CD1c-positive myeloid dendritic cell (primary cell): ENCODE data around the gene WAC.

Experiments used
- DNase-seq: peaks from one replicate; pipeline ENCODE4 v3.0.0-alpha.2; 2016; ENCODE audit errors: extremely low spot score

The WAC gene

DNA sequence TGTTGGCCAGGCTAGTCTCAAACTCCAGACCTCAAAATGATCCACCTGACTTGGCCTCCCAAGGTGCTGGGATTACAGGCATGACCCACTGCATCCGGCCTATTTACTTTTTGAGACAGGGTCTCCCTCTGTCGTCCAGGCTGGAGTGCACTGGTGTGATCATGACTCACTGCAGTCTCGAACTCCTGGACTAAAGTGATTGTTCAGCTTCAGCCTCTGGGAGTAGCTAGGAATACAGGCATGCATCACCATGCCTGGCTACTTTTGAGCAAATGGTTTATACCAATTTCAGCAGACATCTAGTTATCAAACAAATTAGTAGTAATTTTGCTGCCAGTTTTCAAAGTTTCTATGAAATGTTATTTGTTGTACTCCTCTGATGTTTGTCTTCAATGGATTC is 2.2 kb upstream of the WAC start:
- DNase-seq = no peak

DNA sequence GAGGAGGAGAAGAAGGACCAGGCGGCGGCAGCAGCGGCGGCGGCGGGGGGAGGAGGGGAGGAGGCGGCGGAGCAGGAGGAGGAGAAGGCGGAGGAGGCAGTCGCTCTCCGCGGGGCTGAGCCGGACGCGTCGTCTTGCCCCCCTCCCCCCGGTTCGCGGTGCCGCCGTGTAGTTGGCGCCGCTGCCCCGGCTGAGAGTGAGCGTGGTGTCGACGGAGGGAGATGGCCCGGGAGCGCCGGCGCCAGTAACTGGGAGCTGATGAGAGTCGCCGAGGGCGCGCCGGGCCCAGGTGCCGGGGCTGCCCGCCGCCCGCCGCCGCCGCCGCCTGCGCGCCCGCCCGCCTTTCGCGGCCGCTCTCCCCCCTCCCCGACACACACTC is 257 bp downstream of the WAC start:
- DNase-seq = no peak

- peak; percentile 76 for DNase-seq
Observed at GRCh38 chr10:28533571-28534304, 820 bp downstream of the WAC start.

DNA sequence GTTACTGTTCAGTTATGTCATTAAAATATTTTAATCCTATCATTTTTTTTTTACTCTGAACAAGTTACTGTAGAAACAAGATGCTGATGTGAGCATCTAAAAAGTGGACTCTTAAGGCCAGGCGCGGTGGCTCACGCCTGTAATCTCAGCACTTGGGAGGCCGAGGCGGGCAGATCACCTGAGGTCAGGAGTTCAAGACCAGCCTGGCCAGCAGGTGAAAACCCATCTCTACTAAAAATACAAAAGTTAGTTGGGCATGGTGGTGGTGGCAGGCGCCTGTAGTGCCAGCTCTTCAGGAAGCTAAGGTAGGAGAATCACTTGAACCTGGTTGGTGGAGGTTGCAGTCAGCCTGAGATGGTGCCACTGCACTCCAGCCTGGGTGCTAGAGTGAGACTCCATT is 2.9 kb downstream of the WAC start:
- DNase-seq = no peak

DNA sequence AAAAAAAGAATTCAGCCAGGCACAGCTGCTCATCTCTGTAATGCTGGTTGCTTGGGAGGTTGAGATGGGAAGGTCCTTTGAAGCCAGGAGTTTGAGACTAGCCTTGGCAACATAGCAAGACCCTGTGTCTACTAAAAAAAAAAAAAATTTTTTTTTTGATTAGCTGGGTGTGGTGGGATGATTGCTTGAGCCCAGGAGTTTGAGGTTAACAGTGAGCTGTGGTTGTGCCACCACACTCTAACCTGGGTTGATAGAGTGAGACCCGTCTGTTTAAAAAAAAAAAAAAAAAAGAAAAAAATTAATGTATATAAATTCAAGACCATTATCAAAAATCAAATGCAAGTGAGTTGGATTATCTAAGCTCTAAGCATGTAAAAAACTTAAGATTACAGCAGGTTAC is 5.7 kb downstream of the WAC start:
- no peak for DNase-seq

GRCh38 chr10:28540145-28540544 is 7.2 kb downstream of the WAC start:
- DNase-seq = no peak

DNA sequence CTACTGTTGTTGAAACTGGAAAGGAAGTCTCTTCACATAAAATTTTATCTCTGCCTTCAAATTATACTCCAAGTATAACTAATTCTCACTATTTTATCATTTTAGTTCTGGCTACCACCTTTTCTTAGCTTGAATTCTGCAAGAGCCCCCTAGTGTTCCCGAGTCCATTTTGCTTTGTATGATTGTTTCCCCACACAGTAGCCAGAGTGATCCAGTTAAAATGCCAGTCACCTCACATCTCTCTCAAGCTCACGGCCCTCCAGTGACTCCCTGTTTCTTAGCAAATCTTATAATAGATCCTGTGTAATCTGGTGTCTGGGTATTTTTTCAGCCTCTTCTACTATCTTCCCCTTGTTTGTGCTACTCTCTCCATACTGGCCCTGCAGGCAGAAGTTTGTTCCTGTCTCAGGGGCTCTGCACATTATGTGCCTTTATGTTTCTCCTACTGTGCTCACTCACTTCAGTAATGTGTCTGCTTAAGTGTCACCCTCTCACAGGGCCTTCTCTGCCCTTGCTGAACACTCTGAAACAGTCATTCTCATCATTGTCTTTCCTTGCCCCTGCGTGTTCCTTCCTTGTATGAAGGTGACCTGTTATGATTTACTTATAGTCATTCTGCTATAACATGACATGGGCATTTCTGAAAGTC is 8.9 kb downstream of the WAC start:
- DNase-seq = no peak

DNA sequence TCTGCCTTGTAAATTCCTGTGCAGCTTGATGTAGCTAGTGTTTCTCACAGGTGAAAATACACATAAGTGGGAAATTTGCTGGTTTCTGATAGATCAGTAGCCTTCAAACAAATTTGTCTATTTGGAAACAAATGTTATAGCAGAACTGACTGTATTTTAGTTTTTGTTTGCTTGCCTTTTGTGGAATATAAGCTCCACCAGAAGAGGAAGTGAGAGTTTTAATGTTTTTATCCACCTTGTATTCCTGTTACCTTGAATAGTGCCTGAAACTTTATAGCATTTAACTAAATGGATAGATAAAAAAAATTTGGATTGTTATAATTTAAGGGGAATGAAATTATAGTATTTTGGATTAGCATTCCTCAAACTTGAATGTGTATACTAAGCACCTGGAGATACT is 9.8 kb downstream of the WAC start:
- no peak for DNase-seq

DNA sequence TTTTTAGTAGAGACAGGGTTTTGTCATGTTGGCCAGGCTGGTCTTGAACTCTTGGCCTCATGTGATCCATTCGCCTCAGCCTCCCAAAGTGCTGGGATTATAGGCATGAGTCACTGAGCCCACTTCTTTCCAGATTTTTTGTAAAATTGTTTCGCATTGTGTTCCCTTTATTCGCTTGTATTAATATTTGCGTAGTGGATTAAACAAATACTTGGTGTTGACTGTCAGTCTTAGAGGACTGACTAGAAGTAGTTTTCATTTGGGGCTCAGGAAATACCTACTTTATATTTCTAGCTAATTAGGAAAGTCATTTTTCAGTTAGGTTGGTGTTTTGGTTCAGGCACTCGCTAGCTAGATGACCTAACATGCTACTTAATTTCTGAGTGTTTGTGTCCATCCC is 11.1 kb downstream of the WAC start:
- DNase-seq = no peak

DNA sequence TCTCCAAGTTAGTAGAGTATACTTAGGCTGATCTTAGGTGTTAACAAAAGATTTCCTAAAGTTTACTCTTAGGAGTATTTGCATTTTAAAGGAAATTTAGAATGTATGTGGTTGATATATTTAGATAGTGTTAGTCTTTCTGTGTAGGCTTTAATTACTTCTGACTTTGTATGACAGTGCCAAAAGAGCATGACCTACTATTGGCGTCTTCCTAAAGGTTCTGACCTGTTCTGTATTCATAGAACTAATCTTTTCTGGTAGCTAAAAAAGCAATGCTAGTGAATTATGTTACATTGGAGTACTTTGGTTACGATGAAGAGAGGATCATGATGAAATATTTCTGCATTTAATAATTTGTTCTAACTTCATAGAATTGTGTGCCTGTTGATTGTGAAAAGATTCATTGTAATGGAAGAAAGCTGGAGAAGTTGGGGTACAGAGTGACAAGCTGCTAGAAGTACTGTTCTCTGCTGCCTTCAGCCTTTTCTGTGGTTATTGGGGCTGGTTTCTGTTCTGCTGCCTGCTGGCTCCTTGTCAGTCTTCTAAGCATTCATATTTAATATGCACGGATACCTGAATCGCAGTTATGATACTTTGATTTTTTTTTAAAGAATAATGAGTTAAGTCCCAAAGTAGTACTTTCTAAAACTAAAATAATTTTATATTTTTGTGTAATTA is 13.2 kb downstream of the WAC start:
- DNase-seq = no peak

GRCh38 chr10:28548781-28549498 is 16.0 kb downstream of the WAC start:
- no peak for DNase-seq

GRCh38 chr10:28551086-28551485 is 18.2 kb downstream of the WAC start:
- no peak for DNase-seq

DNA sequence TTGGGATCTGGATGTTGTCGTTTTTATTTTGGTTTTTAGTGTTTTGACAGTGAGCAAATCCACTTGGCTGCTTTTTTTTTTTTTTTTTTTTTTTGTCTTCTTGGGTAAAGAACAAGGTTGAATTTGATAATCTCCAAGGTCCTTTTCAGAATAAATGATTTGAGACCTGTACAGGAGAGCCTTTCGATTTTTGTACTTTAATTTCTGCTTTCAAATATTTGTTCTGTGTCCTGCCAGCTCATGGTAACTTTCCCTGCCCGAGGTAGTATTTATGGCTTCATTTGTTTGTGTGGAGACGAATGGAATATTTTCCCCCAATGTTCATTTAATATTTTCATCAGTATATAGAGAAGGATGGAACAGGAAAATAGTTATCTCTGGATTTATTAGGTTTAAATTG is 19.9 kb downstream of the WAC start:
- no peak for DNase-seq

DNA sequence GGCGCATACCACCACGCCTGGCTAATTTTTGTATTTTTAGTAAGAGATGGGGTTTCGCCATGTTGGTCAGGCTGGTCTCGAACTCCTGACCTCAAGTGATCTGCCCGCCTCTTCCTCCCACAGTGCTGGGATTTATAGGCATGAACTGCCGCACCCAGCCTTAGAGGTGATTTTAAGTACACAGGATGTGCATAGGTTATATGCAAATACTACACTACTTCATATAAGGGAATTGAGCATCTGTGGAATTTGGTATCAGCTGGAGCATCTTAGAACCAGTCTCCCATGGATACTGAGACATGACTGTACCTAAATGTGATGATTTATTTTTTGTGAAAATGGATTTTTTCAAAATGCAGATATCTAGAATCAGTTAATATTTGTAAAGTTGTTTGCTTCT is 21.1 kb downstream of the WAC start:
- no peak for DNase-seq

GRCh38 chr10:28554952-28555351 is 22.0 kb downstream of the WAC start:
- no peak for DNase-seq

DNA sequence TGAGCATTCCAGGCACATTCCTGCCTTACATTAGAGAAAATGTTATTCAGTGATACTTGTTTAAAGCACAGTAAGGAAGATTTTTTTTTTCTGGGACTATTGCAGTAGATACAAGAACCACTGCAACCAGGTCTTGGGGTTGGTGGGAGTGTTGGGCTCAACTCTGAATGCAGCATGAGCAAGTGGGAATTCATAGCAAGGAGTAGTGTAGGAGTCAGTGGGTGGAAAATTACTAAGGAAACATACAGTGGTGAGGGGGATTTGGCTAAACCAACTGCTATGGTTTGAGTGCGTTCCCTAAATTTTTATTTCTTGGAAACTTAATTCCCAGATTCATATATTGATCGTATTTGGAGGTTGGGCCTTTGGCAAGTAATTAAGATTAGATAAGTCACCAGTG is 22.4 kb downstream of the WAC start:
- no peak for DNase-seq

DNA sequence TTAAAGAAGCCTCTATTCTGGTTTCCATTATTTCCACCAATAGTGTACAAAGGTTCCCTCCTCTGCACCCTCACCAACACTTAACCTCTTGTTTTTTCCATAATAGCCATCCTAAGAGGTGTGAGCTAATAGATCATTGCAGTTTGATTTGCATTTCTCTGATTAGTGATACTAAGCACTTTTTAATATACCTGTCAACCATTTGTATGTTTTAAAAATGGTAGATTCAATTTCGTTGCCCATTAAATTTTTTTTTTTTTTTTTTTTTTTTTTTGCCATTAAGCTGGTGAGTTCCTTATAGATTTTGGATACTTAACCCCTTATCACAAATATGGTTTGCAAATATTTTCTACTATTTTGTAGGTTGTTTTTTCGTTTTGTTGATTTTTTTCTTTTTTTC is 23.2 kb downstream of the WAC start:
- no peak for DNase-seq

- DNase-seq = peak; percentile 32
Observed at GRCh38 chr10:28558186-28558585, 25.3 kb downstream of the WAC start.

GRCh38 chr10:28558923-28559508 is 26.1 kb downstream of the WAC start:
- DNase-seq = peak; percentile 61

- DNase-seq = no peak
Observed at GRCh38 chr10:28559618-28560017, 26.7 kb downstream of the WAC start.

GRCh38 chr10:28560617-28561016 is 27.7 kb downstream of the WAC start:
- no peak for DNase-seq

DNA sequence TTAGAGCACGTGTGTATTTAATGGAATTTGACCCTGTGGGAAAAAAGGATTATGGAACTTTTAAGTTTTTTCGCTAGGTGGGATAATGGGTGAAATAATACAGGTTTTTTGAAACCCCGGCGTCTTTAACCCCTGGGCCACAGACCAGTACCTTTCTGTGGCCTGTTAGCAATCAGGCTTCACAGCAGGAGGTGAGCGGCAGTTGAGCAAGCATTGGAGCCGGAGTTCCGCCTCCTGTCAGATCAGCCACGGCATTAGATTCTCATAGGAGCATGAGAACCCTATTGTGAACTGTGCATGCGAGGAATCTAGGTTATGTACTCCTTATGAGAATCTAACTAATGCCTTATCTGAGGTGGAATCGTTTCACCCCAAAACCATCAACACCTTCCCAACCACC is 28.6 kb downstream of the WAC start:
- DNase-seq = no peak
